IMR-90 (cell line): ENCODE measurements around the gene OST4. TPM values are rescaled to one million over a fixed set of nuclear protein-coding genes. Genes with fewer than 3 reads are reported as not detected.

Source experiments
- ATAC-seq: fragments of 200-7000 bp; cut with Tn5 transposase; 2 replicates; pipeline ENCODE4 v1.9.1; 2020; ENCODE audit warnings: low read depth, mild to moderate bottlenecking, moderate library complexity
- BruUV-seq: library from RNA; stranded (reverse); fragments of 400-500 nt; replicated peaks from 2 replicates; lab custom pipeline; 2021; lab: Mats Ljungman, UMichigan
- CTCF ChIA-PET: fragments of 300-600 bp; formaldehyde crosslinking; extraction: SDS; loops from one replicate; lab custom pipeline; 2021; ENCODE audit warnings: antibody characterized with exemption; lab: Yijun Ruan, JAX
- POLR2A ChIA-PET: fragments of 300-600 bp; sonication (Branson Sonifier 250); formaldehyde crosslinking; loops from one replicate; lab custom pipeline; 2022; ENCODE audit warnings: antibody characterized with exemption; ENCODE audit not compliant: unreplicated experiment; lab: Charles Lee
- DNase-seq: peaks from one replicate; pipeline ENCODE4 v3.0.0; 2013
- H2AFZ ChIP-seq: replicated peaks from 2 replicates; pipeline ENCODE3; 2013; ENCODE audit warnings: low read length, mild to moderate bottlenecking; ENCODE audit not compliant: poor library complexity
- H2AK5ac ChIP-seq: 2 replicates; pipeline ENCODE4 v1.6.1; 2013; ENCODE audit warnings: low read depth, low read length, inconsistent platforms
- H2AK9ac ChIP-seq: replicated peaks from 2 replicates; pipeline ENCODE3; 2013; ENCODE audit warnings: mild to moderate bottlenecking, low read depth, low read length, moderate library complexity; ENCODE audit not compliant: poor library complexity
- H2BK120ac ChIP-seq: 2 replicates; pipeline ENCODE4 v1.6.1; 2013; ENCODE audit warnings: low read depth, low read length, inconsistent platforms
- H2BK15ac ChIP-seq: 3 replicates; pipeline ENCODE4 v1.6.1; 2013; ENCODE audit warnings: low read depth, low read length, inconsistent platforms
- H2BK20ac ChIP-seq: 2 replicates; pipeline ENCODE4 v1.6.1; 2013; ENCODE audit warnings: low read depth, mild to moderate bottlenecking, inconsistent platforms, low read length, moderate library complexity
- H2BK5ac ChIP-seq: 2 replicates; pipeline ENCODE4 v1.6.1; 2013; ENCODE audit warnings: mild to moderate bottlenecking, low read depth, low read length, inconsistent platforms; ENCODE audit not compliant: poor library complexity, severe bottlenecking
- H3K14ac ChIP-seq: replicated peaks from 2 replicates; pipeline ENCODE4 v1.6.1; 2013; ENCODE audit warnings: low read depth, low read length, inconsistent platforms
- H3K18ac ChIP-seq: 2 replicates; pipeline ENCODE4 v1.6.1; 2013; ENCODE audit warnings: low read depth, low read length, control low read depth
- H3K23ac ChIP-seq: 2 replicates; pipeline ENCODE4 v1.6.1; 2013; ENCODE audit warnings: low read depth, low read length, inconsistent platforms
- H3K27ac ChIP-seq: 2 replicates; pipeline ENCODE4 v1.5.1; 2013; ENCODE audit warnings: mild to moderate bottlenecking, control low read depth, low read length; ENCODE audit not compliant: insufficient read depth
- H3K27me3 ChIP-seq: 2 replicates; pipeline ENCODE4 v1.6.1; 2013; ENCODE audit warnings: low read length; ENCODE audit not compliant: control insufficient read depth, insufficient read depth
- H3K36me3 ChIP-seq: 2 replicates; pipeline ENCODE4 v1.6.1; 2013; ENCODE audit warnings: low read length, mixed read lengths; ENCODE audit not compliant: control insufficient read depth, insufficient read depth
- H3K4ac ChIP-seq: 2 replicates; pipeline ENCODE4 v1.6.1; 2013; ENCODE audit warnings: low read depth, low read length, inconsistent platforms
- H3K4me1 ChIP-seq: 2 replicates; pipeline ENCODE4 v1.6.1; 2013; ENCODE audit warnings: low read length, mixed read lengths; ENCODE audit not compliant: control insufficient read depth, insufficient read depth
- H3K4me2 ChIP-seq: 2 replicates; pipeline ENCODE4 v1.6.1; 2013; ENCODE audit warnings: low read depth, mild to moderate bottlenecking, control low read depth, low read length, moderate library complexity
- H3K4me3 ChIP-seq: 2 replicates; pipeline ENCODE4 v1.5.1; 2013; ENCODE audit warnings: low read depth, mild to moderate bottlenecking, control low read depth, low read length, moderate library complexity; ENCODE audit not compliant: insufficient read depth
- H3K56ac ChIP-seq: 2 replicates; pipeline ENCODE4 v1.6.1; 2013; ENCODE audit warnings: low read length, inconsistent platforms; ENCODE audit not compliant: insufficient read depth; ENCODE audit errors: extremely low read depth
- H3K79me1 ChIP-seq, 2 experiments: 2 replicates each; pipeline ENCODE4 v1.6.1; 2013; ENCODE audit warnings: low read length in 2 of 2, inconsistent platforms in 1 of 2, low read depth in 1 of 2
- H3K9ac ChIP-seq: 2 replicates; pipeline ENCODE4 v1.6.1; 2013; ENCODE audit warnings: low read depth, low read length, control low read depth
- H3K9me1 ChIP-seq: 2 replicates; pipeline ENCODE4 v1.6.1; 2013; ENCODE audit warnings: low read length, inconsistent platforms; ENCODE audit not compliant: insufficient read depth
- H3K9me3 ChIP-seq: 2 replicates; pipeline ENCODE4 v1.6.1; 2013; ENCODE audit warnings: low read length; ENCODE audit not compliant: control insufficient read depth, insufficient read depth
- H4K20me1 ChIP-seq: 2 replicates; pipeline ENCODE4 v1.6.1; 2013; ENCODE audit warnings: low read length, inconsistent platforms; ENCODE audit not compliant: insufficient read depth
- H4K5ac ChIP-seq: 2 replicates; pipeline ENCODE4 v1.6.1; 2013; ENCODE audit warnings: mild to moderate bottlenecking, low read depth, low read length, control low read depth
- H4K8ac ChIP-seq, 2 experiments: 2 replicates each; pipeline ENCODE4 v1.6.1; 2013; ENCODE audit warnings: low read depth in 2 of 2, low read length in 2 of 2, control low read depth in 1 of 2, inconsistent platforms in 1 of 2
- H4K91ac ChIP-seq: 2 replicates; pipeline ENCODE4 v1.6.1; 2013; ENCODE audit warnings: low read depth, low read length, inconsistent platforms; ENCODE audit not compliant: insufficient read depth
- CEBPB ChIP-seq: IDR thresholded peaks from 2 replicates; pipeline ENCODE4 v1.6.1; 2012; ENCODE audit warnings: low read depth, low read length, improper control_type of control experiment
- ELK1 ChIP-seq: fragments of 150-350 bp; IDR thresholded peaks from 2 replicates; pipeline ENCODE4 v1.6.1; 2016; ENCODE audit warnings: low read depth, mild to moderate bottlenecking, low read length, moderate library complexity, borderline replicate concordance
- MAFK ChIP-seq: IDR thresholded peaks from 2 replicates; pipeline ENCODE4 v1.6.1; 2012; ENCODE audit warnings: low read depth, low read length, improper control_type of control experiment
- MXI1 ChIP-seq: IDR thresholded peaks from 2 replicates; pipeline ENCODE4 v1.6.1; 2012; ENCODE audit warnings: low read depth, mild to moderate bottlenecking, low read length, moderate library complexity, borderline replicate concordance
- POLR2A ChIP-seq: IDR thresholded peaks from 2 replicates; pipeline ENCODE4 v1.6.1; 2012; ENCODE audit warnings: mild to moderate bottlenecking, low read depth, low read length
- RCOR1 ChIP-seq: IDR thresholded peaks from 2 replicates; pipeline ENCODE4 v1.6.1; 2012; ENCODE audit warnings: mild to moderate bottlenecking, low read length, improper control_type of control experiment; ENCODE audit not compliant: insufficient replicate concordance
- WGBS, 2 experiments: methylation state at CpG; one replicate each; pipeline versions ENCODE4 v1.1.5 to v1.1.7; 2013; ENCODE audit warnings: missing lambda C conversion rate in 2 of 2; ENCODE audit not compliant: insufficient read length in 1 of 2; ENCODE audit errors: extremely low coverage in 2 of 2; 5-methylcytosine and 5-hydroxymethylcytosine counted together
- dilution Hi-C: fragments of 300-500 bp; cut with HindIII; formaldehyde crosslinking; loops from one replicate; pipeline ENCODE4 v1.14.3; 2018; ENCODE audit warnings: low sequenced_read_pairs; ENCODE audit not compliant: unreplicated experiment
- in situ Hi-C: fragments of 300-500 bp; cut with MboI; formaldehyde crosslinking; loops from 3 replicates; pipeline ENCODE4 v1.14.3; 2019; ENCODE audit warnings: low sequenced_read_pairs, inconsistent platforms, mixed read lengths
- intact Hi-C: fragments of 100-400 bp; cut with micrococcal nuclease; formaldehyde crosslinking; loops from 2 replicates; pipeline ENCODE4 v1.10.0; 2022
- polyA plus RNA-seq, 3 experiments: library from polyadenylated mRNA; depleted of rRNA; stranded (reverse); fragments of >200 nt; gene quantifications; 2 replicates each; pipeline ENCODE4 v1.2.3, GENCODE V29; 2012; ENCODE audit warnings: low replicate concordance in 1 of 3
- total RNA-seq: library from RNA; depleted of rRNA; stranded (reverse); fragments of >200 nt; gene quantifications from 2 replicates; pipeline ENCODE4 v1.2.3, GENCODE V29; 2012

The OST4 gene
- total and polyA plus RNA-seq, 2 of the 4 experiments (the other 2 are of a cell fraction), result 386 to 806 TPM

- H4K8ac ChIP-seq, result no peak overlapping the region
- H3K9me1 ChIP-seq, result no peaks in the 10 kb centered on the region
- H3K23ac ChIP-seq, result no peak overlapping the region
- no peak overlapping the region for H3K9ac ChIP-seq
- H3K4me3 ChIP-seq, result no peak overlapping the region
- H3K27ac ChIP-seq, result no peak overlapping the region
- H2AFZ ChIP-seq, result no peak overlapping the region
- no peak overlapping the region for H3K4me2 ChIP-seq
- no peaks in the 10 kb centered on the region for H3K4me1 ChIP-seq
- H4K5ac ChIP-seq, result no peak overlapping the region
- ChIA-PET POLR2A (no interaction called here), CTCF (interaction anchor here (0.9 kb wide), 1 partner anchor 90 kb away, joined by 4 read pairs; no protein-coding TSS in a partner anchor)
- peaks cover 38% of the 10 kb centered on the region for H3K27me3 ChIP-seq
- no peak overlapping the region for H2AK9ac ChIP-seq
- no peak overlapping the region for H2AK5ac ChIP-seq
- no peak overlapping the region for H3K18ac ChIP-seq
- H3K9me3 ChIP-seq, result no peaks in the 10 kb centered on the region
- in situ Hi-C loops (loop anchor here (5.0 kb wide), 1 partner anchor 95 kb away; no protein-coding TSS in a partner anchor), dilution Hi-C loops (no loop called here), intact Hi-C loops (no loop called here)
- no peak overlapping the region for H2BK15ac ChIP-seq
- H3K36me3 ChIP-seq, result no peaks in the 10 kb centered on the region
- no TSS peak for BruUV-seq
- H4K91ac ChIP-seq, result no peak overlapping the region
- 67% methylated on average over 1 of the region's 5 CpGs; no CpG with 5 or more reads in 1 of the 2 experiments for WGBS, 2 experiments
- no peak overlapping the region for H3K4ac ChIP-seq
- H2BK5ac ChIP-seq, result no peak overlapping the region
- no peak overlapping the region for H3K14ac ChIP-seq
- ATAC-seq (no peak), DNase-seq (no peak)
- H3K79me1 ChIP-seq, result no peaks in the 10 kb centered on the region
- H3K56ac ChIP-seq, result no peak overlapping the region
- TF ChIP-seq POLR2A (no peak), ELK1 (no peak), MXI1 (no peak), CEBPB (no peak), RCOR1 (no peak), MAFK (no peak)
- H4K20me1 ChIP-seq, result no peaks in the 10 kb centered on the region
- H2BK20ac ChIP-seq, result no peak overlapping the region
- H2BK120ac ChIP-seq, result no peak overlapping the region
Observed at GRCh38 chr2:27102329-27102728, 30.9 kb upstream of the OST4 start.
